Upper lobe of left lung (tissue), 6 donors: ENCODE results near the gene AGMO. TPM values are rescaled to one million over a fixed set of nuclear protein-coding genes. Genes with fewer than 3 reads are reported as not detected.

Source experiments
- ATAC-seq, 2 donors: fragments of 200-7000 bp; cut with Tn5 transposase; one replicate each; pipeline ENCODE4 v1.9.1; 2022; ENCODE audit warnings: mild to moderate bottlenecking in 2 of 2, moderate library complexity in 2 of 2; ENCODE audit not compliant: low FRiP score in 2 of 2
- DNase-seq, 2 donors: peaks; one replicate each; pipeline ENCODE4 v3.0.0-alpha.2; 2019 to 2020
- H3K27ac ChIP-seq, 4 donors: fragments of 200-600 bp; sonication (generic); one replicate each; pipeline ENCODE4 v1.5.1; 2016 to 2019
- H3K27me3 ChIP-seq, 4 donors: fragments of 200-600 bp; sonication (generic); one replicate each; pipeline ENCODE4 v1.5.1; 2017 to 2019
- H3K36me3 ChIP-seq, 4 donors: fragments of 200-600 bp; sonication (generic); one replicate each; pipeline ENCODE4 v1.5.1; 2016 to 2019
- H3K4me1 ChIP-seq, 4 donors: fragments of 200-600 bp; sonication (generic); one replicate each; pipeline ENCODE4 v1.5.1; 2018 to 2019
- H3K4me3 ChIP-seq, 4 donors: fragments of 200-600 bp; sonication (generic); one replicate each; pipeline ENCODE4 v1.5.1; 2017 to 2019; ENCODE audit warnings: mild to moderate bottlenecking in 2 of 4, moderate library complexity in 1 of 4
- H3K9me3 ChIP-seq, 4 donors: fragments of 200-600 bp; sonication (generic); one replicate each; pipeline ENCODE4 v1.5.1; 2018 to 2019
- CTCF ChIP-seq, 6 experiments: fragments of 450-650 bp in 4 of 6; fragments of 200-600 bp in 2 of 6; sonication (generic) in 2 of 6; IDR thresholded peaks; one replicate each; pipeline ENCODE4 v1.5.1; 2016 to 2019; ENCODE audit warnings: antibody characterized with exemption in 6 of 6
- EP300 ChIP-seq, 4 donors: sonication (generic); formaldehyde crosslinking; IDR thresholded peaks; one replicate each; pipeline ENCODE4 v1.5.1; 2017; ENCODE audit warnings: antibody characterized with exemption in 4 of 4, control low read depth in 2 of 4
- POLR2A ChIP-seq, 4 donors: fragments of 450-650 bp; IDR thresholded peaks; one replicate each; pipeline ENCODE4 v1.5.1; 2016 to 2017; ENCODE audit warnings: antibody characterized with exemption in 4 of 4, mild to moderate bottlenecking in 2 of 4
- POLR2AphosphoS5 ChIP-seq, 2 donors: sonication (generic); formaldehyde crosslinking; IDR thresholded peaks; one replicate each; pipeline ENCODE4 v1.5.1; 2017; ENCODE audit warnings: antibody characterized with exemption in 2 of 2
- WGBS, 2 donors: methylation state at CpG; one replicate each; pipeline ENCODE4 v1.1.5; 2017 to 2018; 5-methylcytosine and 5-hydroxymethylcytosine counted together
- total RNA-seq, 6 donors: library from RNA; depleted of rRNA in 4 of 6; stranded (reverse); fragments of >200 nt in 4 of 6; gene quantifications; one replicate each; pipeline versions ENCODE4 v1.1.0 to v1.2.1, GENCODE V29; 2016 to 2021
- donor health status: DM: no; HTN: no; CAD: no; lungs with moderate emphysema.
- donor health status: DM: no; HTN: yes; CAD: no; lungs with severe emphysema.

AGMO gene
- total RNA-seq, 6 donors from 2014 or later = 0.17 to 3.0 (median 0.20) TPM; not detected in 3

GRCh38 chr7:15417341-15417988 lies 144.3 kb downstream of the AGMO start:
- H3K27me3 ChIP-seq = no peaks in the 10 kb centered on the region
- DNase-seq = no peak
- H3K36me3 ChIP-seq = no peaks in the 10 kb centered on the region
- 84 to 86% methylated on average over 5 of the region's 5 CpGs for WGBS, 2 donors
- TF ChIP-seq CTCF (IDR thresholded peaks at IDR 0.05) = no peak
- no peak for TF ChIP-seq EP300 (IDR thresholded peaks at IDR 0.05)
- TF ChIP-seq POLR2A (IDR thresholded peaks at IDR 0.05) = no peak
- no peak for TF ChIP-seq POLR2AphosphoS5 (IDR thresholded peaks at IDR 0.05)
- no peak overlapping the region for H3K27ac ChIP-seq
- no peaks in the 10 kb centered on the region for H3K9me3 ChIP-seq
- no peaks in the 10 kb centered on the region for H3K4me1 ChIP-seq
- H3K4me3 ChIP-seq = no peak overlapping the region
- no peak for ATAC-seq

- DNase-seq (no peak), ATAC-seq (no peak)
- 87 to 98% methylated on average over 2 of the region's 2 CpGs for WGBS, 2 donors
- H3K4me1 ChIP-seq = no peaks in the 10 kb centered on the region
- TF ChIP-seq CTCF (IDR thresholded peaks at IDR 0.05) (no peak), POLR2A (IDR thresholded peaks at IDR 0.05) (no peak), POLR2AphosphoS5 (IDR thresholded peaks at IDR 0.05) (no peak), EP300 (IDR thresholded peaks at IDR 0.05) (no peak)
- H3K27me3 ChIP-seq = no peaks in the 10 kb centered on the region
- H3K36me3 ChIP-seq = no peaks in the 10 kb centered on the region
- H3K9me3 ChIP-seq = no peaks in the 10 kb centered on the region
- H3K27ac ChIP-seq = no peak overlapping the region
- H3K4me3 ChIP-seq = no peak overlapping the region
Observed at GRCh38 chr7:15411019-15411418, 150.8 kb downstream of the AGMO start.

- Histone ChIP-seq H3K27me3 (no peaks in the 10 kb centered on the region), H3K36me3 (no peaks in the 10 kb centered on the region), H3K4me1 (no peaks in the 10 kb centered on the region), H3K27ac (no peak overlapping the region), H3K4me3 (no peak overlapping the region), H3K9me3 (no peaks in the 10 kb centered on the region)
- DNase-seq (no peak), ATAC-seq (no peak)
- no peak for TF ChIP-seq EP300 (IDR thresholded peaks at IDR 0.05)
- TF ChIP-seq POLR2AphosphoS5 (IDR thresholded peaks at IDR 0.05) = no peak
- TF ChIP-seq CTCF (IDR thresholded peaks at IDR 0.05) = no peak
- TF ChIP-seq POLR2A (IDR thresholded peaks at IDR 0.05) = no peak
- 17 to 31% methylated on average over 4 of the region's 4 CpGs for WGBS, 2 donors
Observed at GRCh38 chr7:15407910-15408309, 153.9 kb downstream of the AGMO start.

GRCh38 chr7:15403751-15404150 lies 158.1 kb downstream of the AGMO start:
- H3K27ac ChIP-seq = no peak overlapping the region
- no peaks in the 10 kb centered on the region for H3K36me3 ChIP-seq
- TF ChIP-seq EP300 (IDR thresholded peaks at IDR 0.05) (no peak), CTCF (IDR thresholded peaks at IDR 0.05) (no peak), POLR2AphosphoS5 (IDR thresholded peaks at IDR 0.05) (no peak), POLR2A (IDR thresholded peaks at IDR 0.05) (no peak)
- 33 to 36% methylated on average over 2 of the region's 2 CpGs for WGBS, 2 donors
- H3K4me1 ChIP-seq = no peaks in the 10 kb centered on the region
- DNase-seq (no peak), ATAC-seq (no peak)
- no peak overlapping the region for H3K4me3 ChIP-seq
- H3K27me3 ChIP-seq = no peaks in the 10 kb centered on the region
- H3K9me3 ChIP-seq = no peaks in the 10 kb centered on the region

GRCh38 chr7:15403315-15403714 lies 158.5 kb downstream of the AGMO start:
- H3K27ac ChIP-seq = no peak overlapping the region
- no peaks in the 10 kb centered on the region for H3K4me1 ChIP-seq
- DNase-seq (no peak), ATAC-seq (no peak)
- H3K36me3 ChIP-seq = no peaks in the 10 kb centered on the region
- 0 to 51% methylated on average over 1 of the region's 1 CpG for WGBS, 2 donors
- no peak overlapping the region for H3K4me3 ChIP-seq
- no peaks in the 10 kb centered on the region for H3K9me3 ChIP-seq
- TF ChIP-seq CTCF (IDR thresholded peaks at IDR 0.05) = no peak
- no peak for TF ChIP-seq EP300 (IDR thresholded peaks at IDR 0.05)
- no peak for TF ChIP-seq POLR2A (IDR thresholded peaks at IDR 0.05)
- TF ChIP-seq POLR2AphosphoS5 (IDR thresholded peaks at IDR 0.05) = no peak
- H3K27me3 ChIP-seq = no peaks in the 10 kb centered on the region
